HFFc6 (cell line): ENCODE results near the gene ASCC2. TPM values are rescaled to one million over a fixed set of nuclear protein-coding genes. Genes with fewer than 3 reads are reported as not detected.

Experiments used
- DNase-seq: peaks from one replicate; pipeline ENCODE4 v3.0.0-alpha.2; 2018
- H3K27ac Mint-ChIP-seq: 2 replicates; pipeline ENCODE4 v1.8.0; 2020; ENCODE audit warnings: mild to moderate bottlenecking, mixed read lengths
- H3K27me3 Mint-ChIP-seq: 2 replicates; pipeline ENCODE4 v1.8.0; 2021; ENCODE audit warnings: mild to moderate bottlenecking, moderate library complexity, mixed read lengths; ENCODE audit not compliant: insufficient read depth
- H3K36me3 Mint-ChIP-seq: 2 replicates; pipeline ENCODE4 v1.8.0; 2021; ENCODE audit warnings: low read depth, mixed read lengths
- H3K4me1 Mint-ChIP-seq: 2 replicates; pipeline ENCODE4 v1.8.0; 2020; ENCODE audit warnings: low read depth, mixed read lengths
- H3K4me3 Mint-ChIP-seq: 2 replicates; pipeline ENCODE4 v1.8.0; 2020; ENCODE audit warnings: mild to moderate bottlenecking, moderate library complexity, mixed read lengths
- H3K9me3 Mint-ChIP-seq: 2 replicates; pipeline ENCODE4 v1.8.0; 2020; ENCODE audit warnings: mild to moderate bottlenecking, mixed read lengths
- CTCF ChIP-seq: fragments of 200-600 bp; sonication (generic); IDR thresholded peaks from 2 replicates; pipeline ENCODE4 v1.5.0; 2021; ENCODE audit warnings: antibody characterized with exemption, mild to moderate bottlenecking
- total RNA-seq, 6 experiments: library from RNA; stranded (reverse); fragmentation: NEBNext Ultra II Directional; extraction: Animal tissue kit (Norgen Biotek cat#: 25700); gene quantifications; 2 replicates in 1 of 6; 3 replicates in 5 of 6; pipeline ENCODE4 v1.2.3, GENCODE V29; 2021

Gene ASCC2
- total RNA-seq, 6 experiments from 2014 or later, result 60.1 to 73.6 (median 66.4) TPM

GRCh38 chr22:29769723-29770321 is 68.3 kb downstream of the ASCC2 start:
- Mint-ChIP-seq H3K27me3 (peaks cover 2% of the 10 kb centered on the region; the same call in 1 of the 2 replicates), H3K27ac (no peak overlapping the region), H3K9me3 (no peaks in the 10 kb centered on the region), H3K4me3 (no peak overlapping the region), H3K4me1 (peaks cover 46% of the 10 kb centered on the region), H3K36me3 (peaks cover 11% of the 10 kb centered on the region; the same call in 1 of the 2 replicates)
- no peak for DNase-seq
- no peak for TF ChIP-seq CTCF

- Mint-ChIP-seq H3K9me3 (no peaks in the 10 kb centered on the region), H3K4me1 (peaks cover 41% of the 10 kb centered on the region), H3K4me3 (peak overlapping the region; percentile 100), H3K27me3 (no peaks in the 10 kb centered on the region; the same call in 1 of the 2 replicates), H3K27ac (peak overlapping the region; percentile 95), H3K36me3 (peaks cover 11% of the 10 kb centered on the region; the same call in 1 of the 2 replicates)
- no peak for TF ChIP-seq CTCF
- peak; percentile 24 for DNase-seq
Observed at GRCh38 chr22:29768052-29768693, 69.9 kb downstream of the ASCC2 start.

GRCh38 chr22:29767171-29768051 is 70.7 kb downstream of the ASCC2 start, which contains the start of gene UQCR10:
Gene UQCR10, plus strand, starts transcription at chr22:29767369. Its CDS starts 30 bp downstream, at chr22:29767399.
- H3K4me3 Mint-ChIP-seq, result peak within 1 kb of the TSS; percentile 100
- H3K9me3 Mint-ChIP-seq, result no peaks in the 10 kb centered on the region
- peaks cover 11% of the 10 kb centered on the region; the same call in 1 of the 2 replicates for H3K36me3 Mint-ChIP-seq
- peak; percentile 82 for DNase-seq
- no peak for TF ChIP-seq CTCF
- H3K4me1 Mint-ChIP-seq, result peaks cover 33% of the 10 kb centered on the region
- peak within 1 kb of the TSS; percentile 95 for H3K27ac Mint-ChIP-seq
- H3K27me3 Mint-ChIP-seq, result no peaks in the 10 kb centered on the region; the same call in 1 of the 2 replicates

GRCh38 chr22:29766632-29767170 is 71.4 kb downstream of the ASCC2 start, which contains the start of gene ZMAT5:
Gene ZMAT5, minus strand, starts transcription at chr22:29767007. Its CDS starts 18,463 bp downstream, at chr22:29748544.
- peak; percentile 97 for DNase-seq
- H3K27me3 Mint-ChIP-seq, result no peaks in the 10 kb centered on the region; the same call in 1 of the 2 replicates
- H3K36me3 Mint-ChIP-seq, result peaks cover 11% of the 10 kb centered on the region; the same call in 1 of the 2 replicates
- peak within 1 kb of the TSS; percentile 100 for H3K4me3 Mint-ChIP-seq
- no peak for TF ChIP-seq CTCF
- no peaks in the 10 kb centered on the region for H3K9me3 Mint-ChIP-seq
- peaks cover 28% of the 10 kb centered on the region for H3K4me1 Mint-ChIP-seq
- peak within 1 kb of the TSS; percentile 95 for H3K27ac Mint-ChIP-seq
